ENCODE measurements around the gene CATSPERE.
A peak's percentile ranks its signal among the peaks of the same experiment; 100 is the strongest.
"Not testable (repeated sequence)": the region's sequence is repeated elsewhere in the genome, so short reads cannot be mapped to it uniquely, and the experiment has no call there.

The CATSPERE gene

DNA sequence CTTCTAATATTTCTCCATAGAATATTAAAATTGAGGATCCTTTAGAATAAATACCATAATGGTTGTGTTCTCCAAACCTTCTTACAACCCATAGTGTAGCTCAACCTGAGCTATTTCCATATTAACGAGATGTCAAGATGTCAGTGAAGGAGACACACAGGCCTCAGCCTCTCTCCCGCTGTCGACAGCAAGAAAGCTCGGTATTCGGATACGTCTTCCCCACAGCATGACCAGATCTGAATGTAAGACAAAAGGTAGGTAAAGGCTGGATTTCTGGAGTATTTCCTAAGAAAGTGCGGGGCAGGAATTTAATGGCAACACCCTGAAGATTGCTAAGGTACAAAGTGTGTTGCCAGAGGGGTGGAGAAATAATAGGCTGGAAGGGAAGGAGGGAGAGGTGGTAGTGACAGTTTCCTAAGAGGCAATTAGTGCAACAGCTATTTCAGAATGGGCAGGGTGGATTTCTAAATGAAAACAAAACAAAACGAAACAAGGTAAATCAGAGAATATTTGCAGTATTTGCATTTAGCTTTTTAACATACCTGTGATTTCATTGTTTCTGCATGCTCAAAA lies 11.1 kb upstream of the CATSPERE start:
- DNase-seq = no peak

DNA sequence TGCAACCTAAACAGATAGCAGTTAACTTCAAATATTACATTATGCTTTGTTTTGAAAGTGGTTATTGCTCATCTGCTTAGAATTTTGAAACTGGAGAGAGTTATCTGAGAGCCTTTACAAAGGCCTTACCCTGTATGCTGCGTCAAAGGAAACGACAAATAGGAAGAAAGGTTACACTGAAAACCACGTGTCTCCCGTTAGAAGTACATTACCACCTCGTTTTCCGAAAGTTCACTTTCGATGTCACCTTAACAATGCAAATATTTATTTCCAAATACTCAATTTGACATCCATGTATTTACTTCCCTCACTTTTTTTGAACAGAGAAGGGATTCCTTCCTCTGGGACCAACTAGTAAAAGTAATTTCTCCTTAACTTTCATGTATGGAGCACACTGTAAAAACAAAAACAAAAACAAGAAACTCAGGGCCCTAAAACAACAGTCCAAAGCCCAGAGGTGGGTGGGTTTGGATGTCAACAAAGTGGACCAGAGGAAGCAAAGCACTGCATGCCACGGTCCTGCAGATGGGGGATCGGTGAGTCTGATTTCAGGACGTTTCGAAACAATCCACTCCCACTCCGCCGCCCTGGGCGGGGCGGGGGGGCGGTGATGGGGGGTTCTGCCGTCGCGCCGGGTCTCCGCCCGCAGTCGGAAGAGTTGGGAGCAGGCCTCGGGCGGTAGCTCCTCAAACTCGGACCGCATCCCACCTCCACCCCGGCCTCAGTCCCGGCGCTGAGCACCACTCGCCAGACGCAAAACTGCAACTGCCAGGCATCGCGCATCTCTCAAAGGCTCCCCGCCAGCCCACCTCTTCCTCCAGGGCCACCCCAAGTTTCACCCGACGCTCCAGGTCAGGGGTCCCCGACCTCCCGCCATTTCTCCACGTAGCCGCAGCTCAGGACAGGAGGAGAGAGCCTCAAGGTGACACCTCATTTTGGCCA lies 10.2 kb upstream of the CATSPERE start:
- DNase-seq = peak; percentile 49 to 58

- DNase-seq = no peak
These were observed 9.5 kb upstream of the CATSPERE start, which contains the start of gene ADSS2 for GRCh38 chr1:244451539-244451950. ADSS2 (minus strand) TSS chr1:244451909; CDS start chr1:244451817, 92 bp downstream.

GRCh38 chr1:244451951-244452795 lies 8.9 kb upstream of the CATSPERE start:
- peak; percentile 98 for DNase-seq

- no peak for DNase-seq
These were observed 6.7 kb upstream of the CATSPERE start for GRCh38 chr1:244454412-244454811.

GRCh38 chr1:244456586-244456985 lies 4.5 kb upstream of the CATSPERE start:
- DNase-seq = no peak

DNA sequence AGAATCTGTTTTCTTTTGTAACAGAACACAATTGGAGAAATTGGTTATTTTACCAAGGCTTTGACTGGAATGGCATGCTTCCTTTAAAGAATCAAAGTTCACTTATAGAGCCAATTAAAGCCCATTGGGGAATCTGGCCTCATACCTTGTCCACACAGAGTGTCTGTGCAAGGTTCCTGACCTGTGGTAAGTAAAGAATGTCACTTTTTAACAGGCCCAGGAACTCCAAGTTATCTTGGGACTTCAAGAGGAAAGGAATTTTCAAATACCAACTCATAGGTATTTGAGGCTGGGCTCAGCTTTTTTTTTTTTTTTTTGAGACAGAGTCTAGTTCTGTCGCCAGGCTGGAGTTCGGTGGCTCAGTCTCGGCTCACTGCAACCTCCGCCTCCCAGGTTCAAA lies 2.3 kb upstream of the CATSPERE start:
- DNase-seq = no peak

DNA sequence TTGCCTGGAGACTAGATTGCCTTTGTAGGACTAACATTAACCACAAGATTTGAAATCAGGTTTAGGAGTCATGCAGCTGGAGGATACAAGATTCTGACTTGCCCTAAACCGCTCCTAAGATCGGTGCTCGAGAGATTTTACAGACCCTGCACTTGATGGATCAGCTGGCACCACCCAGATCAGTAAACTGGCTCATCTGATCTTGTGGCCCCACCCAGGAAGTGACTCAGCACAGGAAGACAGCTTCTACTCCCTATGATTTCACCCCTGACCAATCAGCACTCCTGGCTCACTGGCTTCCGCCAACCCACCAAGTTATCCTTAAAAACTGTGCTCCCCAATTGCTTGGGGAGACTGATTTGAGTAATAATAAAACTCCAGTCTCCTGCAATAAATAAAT lies 876 bp upstream of the CATSPERE start:
- peak; percentile 34 to 48 for DNase-seq

DNA sequence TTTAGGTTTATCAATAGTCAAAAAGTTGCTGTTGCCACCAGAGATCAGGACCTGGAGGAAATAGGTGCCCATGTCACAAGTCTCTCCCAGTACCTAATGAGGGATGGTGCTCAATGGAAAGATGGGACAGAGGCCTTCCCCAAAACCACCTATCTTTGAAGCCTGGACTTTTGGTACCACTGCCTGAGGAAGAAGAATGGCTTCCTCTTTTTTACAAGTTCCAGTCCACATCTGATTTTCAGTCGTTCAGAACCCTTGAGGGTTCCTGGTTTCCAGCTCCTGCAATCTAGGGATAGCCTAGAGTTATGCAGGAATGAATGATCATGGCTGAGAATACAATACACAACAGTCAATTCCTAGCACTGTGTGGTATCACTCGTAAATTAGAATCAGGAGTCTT lies 5.7 kb downstream of the CATSPERE start:
- DNase-seq = no peak

DNA sequence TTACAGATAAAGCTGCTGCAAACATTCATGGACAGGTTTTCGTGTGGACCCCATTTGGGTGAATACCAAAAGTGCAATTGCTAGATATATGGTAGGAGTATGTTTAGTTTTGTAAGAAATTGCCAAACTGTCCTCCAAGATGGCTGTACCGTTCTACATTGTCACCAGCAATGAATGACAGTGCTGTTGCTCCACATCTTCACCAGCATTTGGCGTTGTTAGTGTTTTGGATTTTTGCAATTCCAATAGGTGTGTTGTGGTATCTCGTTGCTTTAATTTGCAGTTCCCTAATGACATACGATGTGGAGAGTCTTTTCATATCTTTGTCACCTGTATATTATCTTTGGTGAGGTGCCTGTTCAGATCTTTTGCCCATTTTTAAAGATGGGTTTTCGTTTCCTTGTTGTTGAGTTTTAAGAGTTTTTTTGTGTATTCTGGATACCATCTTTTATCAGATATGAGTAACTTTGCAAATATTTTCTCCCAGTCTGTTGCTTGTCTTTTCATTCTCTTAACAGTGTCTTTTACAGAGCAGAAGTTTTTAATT lies 12.1 kb downstream of the CATSPERE start:
- DNase-seq = no peak

- DNase-seq = not testable (repeated sequence)
These were observed 23.9 kb downstream of the CATSPERE start for GRCh38 chr1:244484971-244485370.

GRCh38 chr1:244494653-244495052 lies 33.6 kb downstream of the CATSPERE start:
- DNase-seq = no peak

GRCh38 chr1:244496186-244496585 lies 35.1 kb downstream of the CATSPERE start:
- DNase-seq = no peak

GRCh38 chr1:244497805-244498204 lies 36.7 kb downstream of the CATSPERE start:
- no peak for DNase-seq

DNA sequence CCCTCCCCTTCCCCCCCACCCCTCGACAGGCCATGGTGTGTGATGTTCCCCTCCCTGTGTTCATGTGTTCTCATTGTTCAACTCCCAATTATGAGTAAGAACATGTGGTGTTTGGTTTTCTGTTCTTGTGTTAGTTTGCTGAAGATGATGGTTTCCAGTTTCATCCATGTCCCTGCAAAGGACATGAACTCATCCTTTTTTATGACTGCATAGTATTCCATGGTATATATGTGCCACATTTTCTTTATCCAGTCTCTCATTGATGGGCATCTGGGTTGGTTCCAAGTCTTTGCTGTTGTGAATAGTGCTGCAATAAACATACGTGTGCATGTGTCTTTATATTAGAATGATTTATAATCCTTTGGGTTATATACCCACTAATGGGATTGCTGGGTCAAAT lies 38.4 kb downstream of the CATSPERE start:
- DNase-seq = not testable (repeated sequence)

DNA sequence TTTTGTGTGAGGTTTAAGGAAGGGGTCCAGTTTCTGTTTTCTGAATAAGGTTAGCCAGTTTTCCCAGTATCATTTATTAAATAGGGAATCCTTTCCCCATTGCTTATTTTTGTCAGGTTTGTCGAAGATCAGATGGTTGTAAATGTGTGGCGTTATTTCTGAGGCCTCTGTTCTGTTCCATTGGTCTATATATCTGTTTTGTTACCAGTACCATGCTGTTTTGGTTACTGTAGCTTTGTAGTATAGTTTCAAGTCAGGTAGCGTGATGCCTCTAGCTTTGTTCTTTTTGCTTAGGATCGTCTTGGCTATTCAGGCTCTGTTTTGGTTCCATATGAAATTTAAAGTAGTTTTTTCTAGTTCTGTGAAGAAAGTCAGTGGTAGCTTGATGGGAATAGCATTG lies 39.4 kb downstream of the CATSPERE start:
- DNase-seq = not testable (repeated sequence)

GRCh38 chr1:244502630-244503029 lies 41.6 kb downstream of the CATSPERE start:
- no peak for DNase-seq

- no peak for DNase-seq
These were observed 52.4 kb downstream of the CATSPERE start for GRCh38 chr1:244513493-244513892.

DNA sequence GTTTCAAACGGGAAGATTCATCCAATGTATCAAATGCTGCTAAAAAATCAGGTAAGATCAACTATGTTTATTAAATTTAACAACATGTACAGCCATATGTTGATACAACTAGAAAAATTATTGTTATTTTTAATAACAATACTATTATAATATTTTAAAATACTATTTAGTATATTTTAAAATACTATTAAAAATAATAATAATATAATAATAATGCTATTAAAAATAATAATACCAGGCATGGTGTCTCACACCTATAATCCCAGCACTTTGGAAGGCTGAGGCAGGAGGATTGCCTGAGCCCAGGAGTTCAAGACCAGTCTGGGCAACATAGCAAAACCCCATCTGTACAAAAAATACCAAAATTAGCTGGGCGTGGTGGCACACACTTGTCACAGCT lies 54.6 kb downstream of the CATSPERE start:
- DNase-seq = no peak

GRCh38 chr1:244536316-244536715 lies 75.2 kb downstream of the CATSPERE start:
- DNase-seq = no peak

DNA sequence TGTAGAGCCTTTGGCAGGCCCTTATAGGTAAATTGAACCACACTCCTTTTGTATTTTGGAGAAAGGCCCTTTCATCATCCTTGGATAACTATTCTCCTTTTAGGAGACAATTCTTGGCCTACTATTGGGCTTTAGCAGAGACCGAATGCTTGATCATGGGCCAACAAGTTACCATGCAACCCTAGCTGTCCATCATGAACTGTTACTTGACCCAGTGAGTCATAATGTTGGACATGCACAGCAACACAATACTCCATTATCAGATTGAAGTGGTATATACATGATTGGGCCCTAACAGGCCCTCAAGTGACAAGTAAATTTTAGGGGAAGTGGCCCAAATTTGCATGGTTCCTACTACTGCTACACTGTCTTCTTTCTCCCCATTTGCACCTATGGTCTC lies 84.4 kb downstream of the CATSPERE start:
- no peak for DNase-seq

GRCh38 chr1:244548558-244549115 lies 87.6 kb downstream of the CATSPERE start:
- no peak for DNase-seq

DNA sequence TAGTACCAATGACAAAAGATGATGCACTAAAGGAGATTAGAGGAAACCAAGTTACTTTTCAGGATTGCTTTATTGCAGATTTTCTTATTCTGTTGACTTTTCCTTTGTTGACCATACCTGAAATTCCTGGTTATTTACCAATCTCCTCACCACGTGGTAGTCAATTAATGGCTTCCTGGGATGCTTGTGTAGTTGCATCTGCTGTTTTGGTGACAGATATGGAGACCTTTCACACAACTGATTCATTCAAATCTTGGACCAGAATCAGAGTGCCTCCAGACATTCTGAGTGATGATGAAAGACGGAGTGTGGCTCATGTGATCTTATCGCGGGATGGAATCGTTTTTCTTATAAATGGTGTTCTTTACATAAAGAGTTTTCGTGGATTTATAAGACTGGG lies 91.3 kb downstream of the CATSPERE start:
- no peak for DNase-seq

Data from activated CD4-positive, alpha-beta T cell treated with anti-CD3 and anti-CD28 coated beads, Interleukin-2, amount 50 U/mL, for 48 hours (primary cell).